ENCODE measurements around the gene KLHL1. TPM values are rescaled to one million over a fixed set of nuclear protein-coding genes. Genes with fewer than 3 reads are reported as not detected.
A peak's percentile ranks its signal among the peaks of the same experiment; 100 is the strongest.

KLHL1 gene
- total RNA-seq, 8 experiments from 2014 or later = 0.17 to 14.5 (median 7.5) TPM; not detected in 1

GRCh38 chr13:70080012-70080411, 28.2 kb downstream of the KLHL1 start:
- no peak overlapping the region for H3K4me3 ChIP-seq
- H3K4me1 ChIP-seq (replicated peaks in 1 of 2) = no peaks in the 10 kb centered on the region
- peak in 1 of 8 experiments; percentile 83 for ATAC-seq (replicated peaks in 6 of 8)
- in situ Hi-C loops (cut with MboI; ENCODE audit: low pct_unique_long_range_greater_than_20kb in 2 of 9, low sequenced_read_pairs in 9 of 9, unreplicated experiment in 9 of 9) = loop anchor here in 1 of 9 experiments (25.0 kb wide), 1 partner anchor 232 kb away; no protein-coding TSS in a partner anchor
- H3K27ac ChIP-seq = no peak overlapping the region
- WGBS, 10 experiments = 0 to 88% (median 60%) methylated on average over 1 to 4 of the region's 4 CpGs

- in situ Hi-C loops (cut with MboI; ENCODE audit: low pct_unique_long_range_greater_than_20kb in 2 of 9, low sequenced_read_pairs in 9 of 9, unreplicated experiment in 9 of 9) = no loop called here
- H3K4me1 ChIP-seq (replicated peaks in 1 of 2) = no peaks in the 10 kb centered on the region
- ATAC-seq (replicated peaks in 6 of 8) = no peak
- no peak overlapping the region for H3K27ac ChIP-seq
- H3K4me3 ChIP-seq = no peak overlapping the region
Measured at GRCh38 chr13:70054572-70054971, 53.7 kb downstream of the KLHL1 start.

GRCh38 chr13:70051531-70051930, 56.7 kb downstream of the KLHL1 start:
- 0 to 88% (median 20%) methylated on average over 1 of the region's 1 CpG; no CpG with 5 or more reads in 4 of the 10 experiments for WGBS, 10 experiments
- in situ Hi-C loops (cut with MboI; ENCODE audit: low pct_unique_long_range_greater_than_20kb in 2 of 9, low sequenced_read_pairs in 9 of 9, unreplicated experiment in 9 of 9) = no loop called here

GRCh38 chr13:70043685-70044084, 64.6 kb downstream of the KLHL1 start:
- no peaks in the 10 kb centered on the region for H3K4me1 ChIP-seq (replicated peaks in 1 of 2)
- 0 to 100% (median 69%) methylated on average over 1 of the region's 1 CpG; no CpG with 5 or more reads in 2 of the 10 experiments for WGBS, 10 experiments
- no peak overlapping the region for H3K4me3 ChIP-seq
- no peak for ATAC-seq (replicated peaks in 6 of 8)
- in situ Hi-C loops (cut with MboI; ENCODE audit: low pct_unique_long_range_greater_than_20kb in 2 of 9, low sequenced_read_pairs in 9 of 9, unreplicated experiment in 9 of 9) = loop anchor here in 1 of 9 experiments (25.0 kb wide), 1 partner anchor 94 kb away; no protein-coding TSS in a partner anchor
- H3K27ac ChIP-seq = no peak overlapping the region

More at GRCh38 chr13:70051531-70051930, 56.7 kb downstream of the KLHL1 start:
- ATAC-seq (replicated peaks in 6 of 8) = peak in 1 of 8 experiments; percentile 40
- Histone ChIP-seq H3K4me1 (replicated peaks in 1 of 2) (no peaks in the 10 kb centered on the region), H3K4me3 (no peak overlapping the region), H3K27ac (no peak overlapping the region)

- H3K4me1 ChIP-seq (replicated peaks in 1 of 2) = no peaks in the 10 kb centered on the region
- ATAC-seq (replicated peaks in 6 of 8) = no peak
- 11 to 100% (median 75%) methylated on average over 1 to 4 of the region's 4 CpGs; no CpG with 5 or more reads in 1 of the 10 experiments for WGBS, 10 experiments
- in situ Hi-C loops (cut with MboI; ENCODE audit: low pct_unique_long_range_greater_than_20kb in 2 of 9, low sequenced_read_pairs in 9 of 9, unreplicated experiment in 9 of 9) = loop anchor here in 1 of 9 experiments (25.0 kb wide), 1 partner anchor 95 kb away; no protein-coding TSS in a partner anchor
- H3K4me3 ChIP-seq = no peak overlapping the region
- H3K27ac ChIP-seq = no peak overlapping the region
Measured at GRCh38 chr13:70042193-70042592, 66.1 kb downstream of the KLHL1 start.

GRCh38 chr13:70034286-70034685, 74.0 kb downstream of the KLHL1 start:
- in situ Hi-C loops (cut with MboI; ENCODE audit: low pct_unique_long_range_greater_than_20kb in 2 of 9, low sequenced_read_pairs in 9 of 9, unreplicated experiment in 9 of 9) = loop anchor here in 1 of 9 experiments (25.0 kb wide), 1 partner anchor 103 kb away; no protein-coding TSS in a partner anchor
- Histone ChIP-seq H3K27ac (no peak overlapping the region), H3K4me1 (replicated peaks in 1 of 2) (no peaks in the 10 kb centered on the region), H3K4me3 (no peak overlapping the region)
- no peak for ATAC-seq (replicated peaks in 6 of 8)

GRCh38 chr13:70027551-70027950, 80.7 kb downstream of the KLHL1 start:
- no peak overlapping the region for H3K4me3 ChIP-seq
- no peak overlapping the region for H3K27ac ChIP-seq
- no peaks in the 10 kb centered on the region for H3K4me1 ChIP-seq (replicated peaks in 1 of 2)
- ATAC-seq (replicated peaks in 6 of 8) = no peak
- 10 to 100% (median 67%) methylated on average over 1 to 4 of the region's 4 CpGs; no CpG with 5 or more reads in 2 of the 10 experiments for WGBS, 10 experiments
- in situ Hi-C loops (cut with MboI; ENCODE audit: low pct_unique_long_range_greater_than_20kb in 2 of 9, low sequenced_read_pairs in 9 of 9, unreplicated experiment in 9 of 9) = loop anchor here in 1 of 9 experiments (25.0 kb wide), 1 partner anchor 110 kb away; no protein-coding TSS in a partner anchor

- Histone ChIP-seq H3K4me3 (no peak overlapping the region), H3K27ac (no peak overlapping the region), H3K4me1 (replicated peaks in 1 of 2) (no peaks in the 10 kb centered on the region)
- in situ Hi-C loops (cut with MboI; ENCODE audit: low pct_unique_long_range_greater_than_20kb in 2 of 9, low sequenced_read_pairs in 9 of 9, unreplicated experiment in 9 of 9) = no loop called here
- WGBS, 10 experiments = 0 to 94% (median 61%) methylated on average over 1 to 2 of the region's 2 CpGs
- ATAC-seq (replicated peaks in 6 of 8) = no peak
Measured at GRCh38 chr13:70023516-70023915, 84.7 kb downstream of the KLHL1 start.

GRCh38 chr13:70022646-70023045, 85.6 kb downstream of the KLHL1 start:
- no peaks in the 10 kb centered on the region for H3K4me1 ChIP-seq (replicated peaks in 1 of 2)
- in situ Hi-C loops (cut with MboI; ENCODE audit: low pct_unique_long_range_greater_than_20kb in 2 of 9, low sequenced_read_pairs in 9 of 9, unreplicated experiment in 9 of 9) = no loop called here
- no peak overlapping the region for H3K27ac ChIP-seq
- WGBS, 10 experiments = 0 to 91% (median 53%) methylated on average over 2 to 3 of the region's 3 CpGs; no CpG with 5 or more reads in 1 of the 10 experiments
- no peak for ATAC-seq (replicated peaks in 6 of 8)
- no peak overlapping the region for H3K4me3 ChIP-seq

GRCh38 chr13:70016116-70016515, 92.1 kb downstream of the KLHL1 start:
- Histone ChIP-seq H3K4me3 (no peak overlapping the region), H3K4me1 (replicated peaks in 1 of 2) (no peaks in the 10 kb centered on the region), H3K27ac (no peak overlapping the region)
- no peak for ATAC-seq (replicated peaks in 6 of 8)
- WGBS, 10 experiments = 13 to 100% methylated on average over 2 to 3 of the region's 3 CpGs; no CpG with 5 or more reads in 8 of the 10 experiments
- in situ Hi-C loops (cut with MboI; ENCODE audit: low pct_unique_long_range_greater_than_20kb in 2 of 9, low sequenced_read_pairs in 9 of 9, unreplicated experiment in 9 of 9) = no loop called here

GRCh38 chr13:70014337-70014736, 93.9 kb downstream of the KLHL1 start:
- no peak overlapping the region for H3K4me3 ChIP-seq
- no peak for ATAC-seq (replicated peaks in 6 of 8)
- H3K4me1 ChIP-seq (replicated peaks in 1 of 2) = no peaks in the 10 kb centered on the region
- H3K27ac ChIP-seq = no peak overlapping the region
- in situ Hi-C loops (cut with MboI; ENCODE audit: low pct_unique_long_range_greater_than_20kb in 2 of 9, low sequenced_read_pairs in 9 of 9, unreplicated experiment in 9 of 9) = no loop called here

GRCh38 chr13:69999875-70000274, 108.4 kb downstream of the KLHL1 start:
- in situ Hi-C loops (cut with MboI; ENCODE audit: low pct_unique_long_range_greater_than_20kb in 2 of 9, low sequenced_read_pairs in 9 of 9, unreplicated experiment in 9 of 9) = no loop called here
- H3K27ac ChIP-seq = no peak overlapping the region
- no peak for ATAC-seq (replicated peaks in 6 of 8)
- no peak overlapping the region for H3K4me3 ChIP-seq
- no peaks in the 10 kb centered on the region for H3K4me1 ChIP-seq (replicated peaks in 1 of 2)
- WGBS, 10 experiments = 0 to 100% (median 80%) methylated on average over 1 to 2 of the region's 2 CpGs; no CpG with 5 or more reads in 3 of the 10 experiments

- in situ Hi-C loops (cut with MboI; ENCODE audit: low pct_unique_long_range_greater_than_20kb in 2 of 9, low sequenced_read_pairs in 9 of 9, unreplicated experiment in 9 of 9) = no loop called here
- Histone ChIP-seq H3K4me3 (no peak overlapping the region), H3K27ac (no peak overlapping the region), H3K4me1 (replicated peaks in 1 of 2) (no peaks in the 10 kb centered on the region)
- 3 to 100% (median 63%) methylated on average over 2 to 4 of the region's 4 CpGs; no CpG with 5 or more reads in 3 of the 10 experiments for whole genome bisulfite sequencing, 10 experiments
- ATAC-seq (replicated peaks in 6 of 8) = no peak
Measured at GRCh38 chr13:69997061-69997460, 111.2 kb downstream of the KLHL1 start.

- in situ Hi-C loops (cut with MboI; ENCODE audit: low pct_unique_long_range_greater_than_20kb in 2 of 9, low sequenced_read_pairs in 9 of 9, unreplicated experiment in 9 of 9) = no loop called here
- Histone ChIP-seq H3K4me1 (replicated peaks in 1 of 2) (no peaks in the 10 kb centered on the region), H3K27ac (no peak overlapping the region), H3K4me3 (no peak overlapping the region)
- ATAC-seq (replicated peaks in 6 of 8) = no peak
Measured at GRCh38 chr13:69980799-69981198, 127.5 kb downstream of the KLHL1 start.
